ENCODE data around the gene FOXE3. TPM values are rescaled to one million over a fixed set of nuclear protein-coding genes. Genes with fewer than 3 reads are reported as not detected.

FOXE3 gene
- total and polyA plus RNA-seq, 4 donors, result not detected

- no peaks in the 10 kb centered on the region for H3K9me3 ChIP-seq (ENCODE audit: control insufficient read depth in 4 of 4, low read length in 3 of 4)
- H3K9ac ChIP-seq (ENCODE audit: low read depth in 1 of 2, low read length in 2 of 2), result no peak overlapping the region
- no peaks in the 10 kb centered on the region for H3K36me3 ChIP-seq (ENCODE audit: control insufficient read depth in 4 of 4, insufficient read depth in 3 of 4, low read depth in 1 of 4, low read length in 3 of 4)
- H3K4me1 ChIP-seq (ENCODE audit: control insufficient read depth in 4 of 4, insufficient read depth in 4 of 4, low read length in 3 of 4), result no peaks in the 10 kb centered on the region
- 92% methylated on average over 4 of the region's 4 CpGs for WGBS
- TF ChIP-seq ATF3 (IDR thresholded peaks at IDR 0.05), result no peak
- no peak for TF ChIP-seq RXRA (IDR thresholded peaks at IDR 0.05)
- no peak for TF ChIP-seq JUND (IDR thresholded peaks at IDR 0.05)
- no peak for TF ChIP-seq MAX (IDR thresholded peaks at IDR 0.05)
- no peak for TF ChIP-seq FOXA2 (IDR thresholded peaks at IDR 0.05)
- no peak for TF ChIP-seq YY1 (IDR thresholded peaks at IDR 0.05)
- H3K4me3 ChIP-seq (ENCODE audit: low read depth in 1 of 3, low read length in 3 of 3), result no peak overlapping the region
- H3K27ac ChIP-seq (ENCODE audit: low read depth in 1 of 2, low read length in 2 of 2), result no peak overlapping the region
- DNase-seq (ENCODE audit: low spot score), result no peak
- H3K27me3 ChIP-seq (ENCODE audit: control insufficient read depth in 4 of 4, insufficient read depth in 4 of 4, low read length in 3 of 4), result no peaks in the 10 kb centered on the region
Measured at GRCh38 chr1:47402591-47402990, 13.5 kb upstream of the FOXE3 start.

GRCh38 chr1:47403321-47403910 is 12.7 kb upstream of the FOXE3 start:
- Histone ChIP-seq H3K9ac (ENCODE audit: low read depth in 1 of 2, low read length in 2 of 2) (no peak overlapping the region), H3K36me3 (ENCODE audit: control insufficient read depth in 4 of 4, insufficient read depth in 3 of 4, low read depth in 1 of 4, low read length in 3 of 4) (no peaks in the 10 kb centered on the region), H3K27me3 (ENCODE audit: control insufficient read depth in 4 of 4, insufficient read depth in 4 of 4, low read length in 3 of 4) (no peaks in the 10 kb centered on the region), H3K4me3 (ENCODE audit: low read depth in 1 of 3, low read length in 3 of 3) (no peak overlapping the region), H3K4me1 (ENCODE audit: control insufficient read depth in 4 of 4, insufficient read depth in 4 of 4, low read length in 3 of 4) (no peaks in the 10 kb centered on the region), H3K27ac (ENCODE audit: low read depth in 1 of 2, low read length in 2 of 2) (no peak overlapping the region), H3K9me3 (ENCODE audit: control insufficient read depth in 4 of 4, low read length in 3 of 4) (no peaks in the 10 kb centered on the region)
- WGBS, result 88% methylated on average over 4 of the region's 4 CpGs
- DNase-seq (ENCODE audit: low spot score), result no peak
- TF ChIP-seq ATF3 (IDR thresholded peaks at IDR 0.05), result no peak
- no peak for TF ChIP-seq HNF4G (IDR thresholded peaks at IDR 0.05)

GRCh38 chr1:47405697-47406096 is 10.4 kb upstream of the FOXE3 start:
- no peak for DNase-seq (ENCODE audit: low spot score)
- Histone ChIP-seq H3K9me3 (ENCODE audit: control insufficient read depth in 4 of 4, low read length in 3 of 4) (no peaks in the 10 kb centered on the region), H3K27me3 (ENCODE audit: control insufficient read depth in 4 of 4, insufficient read depth in 4 of 4, low read length in 3 of 4) (no peaks in the 10 kb centered on the region), H3K4me3 (ENCODE audit: low read depth in 1 of 3, low read length in 3 of 3) (no peak overlapping the region), H3K9ac (ENCODE audit: low read depth in 1 of 2, low read length in 2 of 2) (no peak overlapping the region), H3K27ac (ENCODE audit: low read depth in 1 of 2, low read length in 2 of 2) (no peak overlapping the region), H3K36me3 (ENCODE audit: control insufficient read depth in 4 of 4, insufficient read depth in 3 of 4, low read depth in 1 of 4, low read length in 3 of 4) (no peaks in the 10 kb centered on the region), H3K4me1 (ENCODE audit: control insufficient read depth in 4 of 4, insufficient read depth in 4 of 4, low read length in 3 of 4) (no peaks in the 10 kb centered on the region)
- no peak for TF ChIP-seq JUND (IDR thresholded peaks at IDR 0.05)
- no peak for TF ChIP-seq MAX (IDR thresholded peaks at IDR 0.05)
- no peak for TF ChIP-seq SP1 (IDR thresholded peaks at IDR 0.05)
- no peak for TF ChIP-seq FOXA2 (IDR thresholded peaks at IDR 0.05)
- TF ChIP-seq FOXA1 (IDR thresholded peaks at IDR 0.05), result no peak
- no peak for TF ChIP-seq NR2F2 (IDR thresholded peaks at IDR 0.05)
- no peak for TF ChIP-seq RXRA (IDR thresholded peaks at IDR 0.05)
- no peak for TF ChIP-seq HNF4G (IDR thresholded peaks at IDR 0.05)
- TF ChIP-seq YY1 (IDR thresholded peaks at IDR 0.05), result no peak
- 76% methylated on average over 5 of the region's 5 CpGs for WGBS

GRCh38 chr1:47406966-47407365 is 9.1 kb upstream of the FOXE3 start:
- Histone ChIP-seq H3K9ac (ENCODE audit: low read depth in 1 of 2, low read length in 2 of 2) (no peak overlapping the region), H3K36me3 (ENCODE audit: control insufficient read depth in 4 of 4, insufficient read depth in 3 of 4, low read depth in 1 of 4, low read length in 3 of 4) (no peaks in the 10 kb centered on the region), H3K4me1 (ENCODE audit: control insufficient read depth in 4 of 4, insufficient read depth in 4 of 4, low read length in 3 of 4) (no peaks in the 10 kb centered on the region), H3K9me3 (ENCODE audit: control insufficient read depth in 4 of 4, low read length in 3 of 4) (no peaks in the 10 kb centered on the region), H3K27me3 (ENCODE audit: control insufficient read depth in 4 of 4, insufficient read depth in 4 of 4, low read length in 3 of 4) (no peaks in the 10 kb centered on the region), H3K4me3 (ENCODE audit: low read depth in 1 of 3, low read length in 3 of 3) (no peak overlapping the region), H3K27ac (ENCODE audit: low read depth in 1 of 2, low read length in 2 of 2) (no peak overlapping the region)
- WGBS, result 94% methylated on average over 5 of the region's 5 CpGs
- TF ChIP-seq MAX (IDR thresholded peaks at IDR 0.05) (no peak), RAD21 (IDR thresholded peaks at IDR 0.05) (no peak), HNF4A (conservative IDR thresholded peaks at IDR 0.05) (no peak), FOXA1 (IDR thresholded peaks at IDR 0.05) (no peak), REST (IDR thresholded peaks at IDR 0.05) (no peak), GABPA (IDR thresholded peaks at IDR 0.05 in 1 of 2, conservative IDR thresholded peaks at IDR 0.05 in 1 of 2) (no peak), NR2F2 (IDR thresholded peaks at IDR 0.05) (no peak), ZBTB33 (IDR thresholded peaks at IDR 0.05) (no peak), ATF3 (IDR thresholded peaks at IDR 0.05) (no peak), TAF1 (conservative IDR thresholded peaks at IDR 0.05) (no peak)
- no peak for DNase-seq (ENCODE audit: low spot score)
